ENCODE results near the gene LRRC23.

Gene LRRC23

DNA sequence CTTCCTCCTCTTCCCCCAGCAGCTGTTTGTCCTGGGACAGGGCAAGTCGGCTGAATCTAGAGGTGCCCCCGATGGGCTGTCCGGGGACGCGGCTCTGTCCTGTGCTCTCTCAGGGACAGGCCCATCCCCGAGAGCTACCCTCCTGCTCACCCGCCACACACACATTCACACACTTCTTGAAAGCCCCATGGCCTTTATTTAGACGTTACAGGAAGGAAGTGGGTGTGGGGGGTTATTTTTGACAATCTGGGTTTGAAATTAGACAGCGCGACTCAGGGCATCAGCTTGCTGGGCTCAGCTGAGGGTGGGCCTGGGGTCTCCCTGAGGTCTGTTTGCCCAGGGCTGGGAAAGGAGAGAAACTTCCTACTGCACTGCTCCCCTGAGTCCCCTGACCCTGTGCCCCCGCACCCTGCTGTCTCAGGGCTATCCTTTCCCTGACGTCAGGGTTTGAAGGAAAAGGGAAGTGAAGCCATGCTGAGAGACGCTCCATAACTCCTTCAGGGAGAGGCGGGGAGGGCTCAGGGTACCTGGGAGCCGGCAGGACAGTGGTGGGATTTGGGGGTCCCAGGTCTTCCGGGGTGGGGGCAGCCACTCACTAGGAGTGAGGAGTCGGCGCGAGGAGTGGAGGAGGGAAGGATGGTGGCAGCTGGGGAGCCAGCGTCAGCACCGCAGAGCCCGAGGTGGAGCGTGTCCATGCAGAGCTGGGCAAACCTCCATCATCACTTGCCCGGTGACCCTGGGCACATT lies 54.6 kb downstream of the LRRC23 start:
- no peak for DNase-seq

DNA sequence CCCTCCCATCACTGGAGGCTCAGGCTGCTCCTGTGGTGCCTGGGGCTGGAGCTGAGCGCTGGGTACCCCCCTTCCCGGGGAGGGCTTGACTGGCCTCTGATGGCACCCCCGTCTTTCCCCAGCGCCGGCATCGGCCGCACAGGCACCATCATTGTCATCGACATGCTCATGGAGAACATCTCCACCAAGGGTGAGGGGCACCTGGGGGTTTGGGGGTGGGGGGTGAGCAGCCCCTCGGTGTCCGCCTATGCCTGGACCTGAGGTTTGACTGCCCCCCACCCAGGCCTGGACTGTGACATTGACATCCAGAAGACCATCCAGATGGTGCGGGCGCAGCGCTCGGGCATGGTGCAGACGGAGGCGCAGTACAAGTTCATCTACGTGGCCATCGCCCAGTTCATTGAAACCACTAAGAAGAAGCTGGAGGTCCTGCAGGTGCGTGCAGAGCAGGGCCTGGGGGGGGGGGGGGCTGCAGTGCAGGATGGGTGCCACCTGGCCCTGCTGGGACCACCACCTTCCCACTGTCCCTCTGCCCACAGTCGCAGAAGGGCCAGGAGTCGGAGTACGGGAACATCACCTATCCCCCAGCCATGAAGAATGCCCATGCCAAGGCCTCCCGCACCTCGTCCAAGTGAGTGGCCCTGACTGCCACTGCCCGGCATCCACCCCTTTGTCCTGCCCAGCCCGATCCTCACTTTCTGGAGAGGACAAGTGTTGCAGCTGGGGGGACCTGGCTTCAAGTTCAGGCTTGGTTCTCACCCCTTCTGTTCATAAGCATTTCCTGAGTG lies 55.4 kb downstream of the LRRC23 start:
- no peak for DNase-seq

DNA sequence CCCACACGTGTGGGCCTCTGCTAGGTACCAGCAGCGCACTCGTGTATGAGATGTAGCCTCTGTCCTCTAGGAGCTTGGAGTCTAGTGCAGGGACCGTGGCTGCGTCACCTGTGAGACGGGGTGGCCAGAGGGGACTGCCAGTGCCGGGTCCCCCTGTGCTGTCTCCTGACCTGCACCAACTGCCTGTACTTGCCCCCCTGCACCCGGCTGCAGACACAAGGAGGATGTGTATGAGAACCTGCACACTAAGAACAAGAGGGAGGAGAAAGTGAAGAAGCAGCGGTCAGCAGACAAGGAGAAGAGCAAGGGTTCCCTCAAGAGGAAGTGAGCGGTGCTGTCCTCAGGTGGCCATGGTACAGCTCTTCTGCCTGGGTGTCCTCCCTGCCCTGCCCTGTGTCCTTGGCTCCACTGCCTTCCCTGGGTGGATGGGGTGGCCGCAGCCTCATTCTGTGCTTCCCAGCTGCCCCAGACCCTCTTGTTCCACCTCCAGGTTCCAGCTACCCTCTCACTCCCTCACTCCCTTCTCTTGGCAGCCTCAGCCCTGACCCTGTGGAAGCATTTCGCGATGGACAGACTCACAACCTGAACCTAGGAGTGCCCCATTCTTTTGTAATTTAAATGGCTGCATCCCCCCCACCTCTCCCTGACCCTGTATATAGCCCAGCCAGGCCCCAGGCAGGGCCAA lies 56.1 kb downstream of the LRRC23 start:
- no peak for DNase-seq

DNA sequence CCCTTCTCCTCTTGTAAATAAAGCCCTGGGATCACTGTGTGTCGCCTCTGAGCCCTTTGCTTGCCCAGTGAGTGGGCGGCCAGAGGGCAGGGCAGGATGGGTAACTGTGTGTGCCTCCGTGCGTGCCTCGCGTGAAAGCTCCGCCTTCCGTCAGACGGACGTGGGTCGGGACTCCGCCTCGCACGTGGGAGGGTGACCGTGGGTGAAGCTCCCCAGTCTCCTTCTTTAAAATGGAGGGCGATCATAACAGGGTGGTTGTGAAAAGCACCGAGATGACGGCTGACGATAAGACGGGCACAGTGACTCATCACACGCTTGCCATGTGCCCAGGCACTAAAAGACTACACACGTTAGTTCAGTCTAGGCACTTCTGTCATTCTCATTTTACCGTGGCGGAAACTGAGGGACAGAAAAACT lies 56.7 kb downstream of the LRRC23 start:
- no peak for DNase-seq

DNA sequence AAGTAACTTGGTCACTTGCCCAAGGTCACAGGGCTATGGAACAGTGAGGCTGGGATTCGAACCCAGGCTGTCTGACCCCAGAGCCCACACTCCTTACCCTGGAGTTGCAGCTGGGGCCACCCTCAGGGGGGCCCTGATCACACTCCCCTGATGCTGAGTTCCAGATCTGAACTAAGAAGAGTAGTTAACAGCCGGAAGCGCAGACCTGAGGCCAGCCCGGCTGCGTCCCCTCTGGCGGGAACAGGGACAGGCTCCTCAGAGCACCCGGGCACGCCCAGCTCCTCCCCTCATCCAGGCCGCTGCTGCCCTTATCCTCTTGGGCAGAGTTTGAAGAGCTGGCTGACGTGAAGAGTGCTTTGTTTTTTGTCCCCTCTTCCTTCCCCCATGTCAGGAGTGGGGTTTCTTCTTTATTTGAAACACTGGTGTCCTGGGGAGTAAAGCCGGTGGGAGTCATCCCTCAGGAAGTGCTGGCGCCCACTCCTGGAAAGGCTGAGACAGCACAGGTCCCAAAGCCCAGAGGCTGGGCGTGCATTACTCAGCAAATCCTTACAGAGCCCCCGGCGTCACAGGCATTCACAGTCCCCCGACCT lies 57.2 kb downstream of the LRRC23 start:
- peak; percentile 9 for DNase-seq

DNA sequence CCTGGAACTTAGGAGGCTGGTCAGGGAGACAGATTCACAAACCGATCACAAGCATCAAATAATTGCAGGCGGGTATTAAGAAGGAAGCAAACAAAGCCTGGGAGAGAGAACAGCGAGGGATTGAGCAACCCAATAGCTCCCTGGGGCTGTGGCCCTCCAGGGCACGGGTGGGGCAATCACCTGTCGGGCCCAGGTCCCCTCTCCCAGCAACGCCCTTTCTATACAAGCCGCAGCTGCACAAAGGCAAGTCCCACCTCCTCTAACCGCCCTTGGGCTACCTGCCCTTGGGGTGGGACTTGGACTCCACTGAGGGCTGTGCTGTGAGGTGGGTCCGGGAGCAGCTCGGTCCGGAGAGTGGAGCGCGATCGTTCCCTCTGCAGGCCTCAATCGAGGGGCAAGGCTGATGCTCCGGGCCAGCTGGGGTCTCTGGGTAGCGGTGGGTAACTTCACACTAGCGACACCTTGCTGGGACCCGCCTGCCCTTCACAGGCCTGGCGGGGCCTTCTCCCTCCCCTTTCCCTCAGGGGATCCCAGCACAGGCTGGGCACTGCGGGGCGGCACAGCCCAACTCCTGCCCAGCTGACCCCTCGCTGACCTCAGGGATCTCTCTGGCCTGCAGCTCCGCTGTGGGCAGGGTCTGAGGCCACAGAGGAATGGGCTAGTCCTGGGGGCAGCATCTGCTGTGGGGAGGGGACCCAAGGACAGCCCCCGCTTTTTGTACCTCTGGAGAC lies 57.8 kb downstream of the LRRC23 start:
- no peak for DNase-seq

DNA sequence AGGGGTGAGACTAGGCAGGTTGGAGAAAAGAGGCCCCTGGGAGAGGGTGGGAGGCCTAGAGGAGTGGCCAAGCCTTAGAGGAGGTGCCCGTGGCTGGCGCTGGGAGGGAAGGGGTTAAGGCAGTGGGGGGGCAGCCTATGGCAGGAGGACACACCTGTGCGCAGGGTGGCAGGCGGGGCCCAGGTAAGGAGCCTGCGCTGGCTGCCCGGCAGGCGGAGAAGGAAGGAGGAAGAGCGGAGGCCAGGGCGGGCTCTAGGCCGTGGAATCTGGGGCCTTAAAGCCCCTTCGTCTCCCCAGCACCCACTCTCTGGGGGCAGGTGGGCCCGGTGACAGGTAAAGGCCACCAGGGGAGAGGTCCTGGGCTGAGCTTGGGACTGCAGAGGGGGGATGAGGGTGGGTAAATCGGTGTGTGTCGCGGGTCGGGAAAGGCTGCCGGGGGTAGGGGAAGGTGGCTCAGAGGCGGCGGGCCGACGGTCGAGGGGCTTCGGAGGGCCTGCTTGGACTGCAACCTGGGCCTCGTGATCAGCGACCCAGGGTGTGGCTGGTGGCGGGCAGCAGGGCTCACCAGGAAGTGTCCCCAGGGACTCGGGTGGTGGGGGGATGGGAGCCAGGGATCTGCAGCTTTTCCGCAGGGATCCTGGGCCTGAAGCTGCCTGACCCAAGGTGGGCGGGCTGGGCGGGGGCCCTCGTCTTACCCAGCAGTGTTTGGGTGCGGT lies 58.6 kb downstream of the LRRC23 start:
- DNase-seq, result no peak
